Measurements from ENCODE around the gene PRKAR1A.
"Not testable (repeated sequence)": the region's sequence is repeated elsewhere in the genome, so short reads cannot be mapped to it uniquely, and the experiment has no call there.

Gene PRKAR1A

GRCh38 chr17:68511671-68512246 is 471 bp upstream of the PRKAR1A start:
- peak; percentile 81 for DNase-seq

- DNase-seq: no peak
Measured at GRCh38 chr17:68512960-68513474, 787 bp downstream of the PRKAR1A start.

GRCh38 chr17:68513932-68514331 is 1.7 kb downstream of the PRKAR1A start:
- no peak for DNase-seq

- DNase-seq: no peak
Measured at GRCh38 chr17:68514831-68515635, 2.8 kb downstream of the PRKAR1A start.

GRCh38 chr17:68516732-68517131 is 4.5 kb downstream of the PRKAR1A start:
- no peak for DNase-seq

GRCh38 chr17:68517605-68518004 is 5.4 kb downstream of the PRKAR1A start:
- DNase-seq: not testable (repeated sequence)

- DNase-seq: no peak
Measured at GRCh38 chr17:68518063-68518815, 6.0 kb downstream of the PRKAR1A start.

- DNase-seq: not testable (repeated sequence)
Measured at GRCh38 chr17:68519051-68519450, 6.8 kb downstream of the PRKAR1A start.

- DNase-seq: no peak
Measured at GRCh38 chr17:68519911-68520310, 7.7 kb downstream of the PRKAR1A start.

GRCh38 chr17:68522266-68522665 is 10.0 kb downstream of the PRKAR1A start:
- no peak for DNase-seq

GRCh38 chr17:68526548-68526947 is 14.3 kb downstream of the PRKAR1A start:
- no peak for DNase-seq

GRCh38 chr17:68527314-68527713 is 15.1 kb downstream of the PRKAR1A start:
- DNase-seq: no peak

- no peak for DNase-seq
Measured at GRCh38 chr17:68531252-68531651, 19.0 kb downstream of the PRKAR1A start.

GRCh38 chr17:68532826-68533225 is 20.6 kb downstream of the PRKAR1A start:
- DNase-seq: no peak

GRCh38 chr17:68533887-68534694 is 21.9 kb downstream of the PRKAR1A start:
- DNase-seq: no peak

- no peak for DNase-seq
Measured at GRCh38 chr17:68534695-68535088, 22.5 kb downstream of the PRKAR1A start.

GRCh38 chr17:68535922-68536321 is 23.7 kb downstream of the PRKAR1A start:
- no peak for DNase-seq

- DNase-seq: no peak
Measured at GRCh38 chr17:68539548-68540467, 27.6 kb downstream of the PRKAR1A start.

GRCh38 chr17:68540981-68541380 is 28.8 kb downstream of the PRKAR1A start:
- no peak for DNase-seq

- DNase-seq: no peak
Measured at GRCh38 chr17:68541816-68542215, 29.6 kb downstream of the PRKAR1A start.

- no peak for DNase-seq
Measured at GRCh38 chr17:68542698-68543463, 30.7 kb downstream of the PRKAR1A start.

Measured in CD4-positive, alpha-beta T cell treated with Interleukin-17A for 1 hour (primary cell).